Fibroblast of lung (primary cell): Measurements from ENCODE around the gene NRSN2. TPM values are rescaled to one million over a fixed set of nuclear protein-coding genes. Genes with fewer than 3 reads are reported as not detected.

Source experiments
- DNase-seq, 2 donors: peaks; one replicate each; pipeline versions ENCODE4 v3.0.0 to v3.0.0-alpha.2; 2010; ENCODE audit warnings: low read depth in 2 of 2
- H2AFZ ChIP-seq: 2 replicates; pipeline ENCODE4 v1.5.1; 2012; ENCODE audit warnings: low read length, control low read depth, inconsistent platforms
- H3K27ac ChIP-seq: 2 replicates; pipeline ENCODE4 v1.5.1; 2011; ENCODE audit warnings: low read length, control low read depth; ENCODE audit not compliant: insufficient read depth
- H3K27me3 ChIP-seq: 2 replicates; pipeline ENCODE4 v1.5.1; 2011; ENCODE audit warnings: mild to moderate bottlenecking, low read length; ENCODE audit not compliant: control insufficient read depth, insufficient read depth
- H3K36me3 ChIP-seq: 2 replicates; pipeline ENCODE4 v1.5.1; 2011; ENCODE audit warnings: low read length; ENCODE audit not compliant: control insufficient read depth, insufficient read depth
- H3K4me1 ChIP-seq: 2 replicates; pipeline ENCODE4 v1.5.1; 2011; ENCODE audit warnings: low read length; ENCODE audit not compliant: control insufficient read depth, insufficient read depth; ENCODE audit errors: extremely low read depth
- H3K4me2 ChIP-seq: 2 replicates; pipeline ENCODE4 v1.5.1; 2011; ENCODE audit warnings: low read length, control low read depth; ENCODE audit not compliant: insufficient read depth; ENCODE audit errors: extremely low read depth
- H3K4me3 ChIP-seq, 4 experiments: fragments of 200-600 bp in 1 of 4; sonication (generic) in 1 of 4; replicated peaks in 1 of 4; 2 replicates each; pipeline ENCODE4 v1.5.1; 2011 to 2016; ENCODE audit warnings: low read length in 4 of 4, low read depth in 3 of 4, mild to moderate bottlenecking in 3 of 4, control low read depth in 2 of 4, inconsistent platforms in 1 of 4, mixed read lengths in 1 of 4; ENCODE audit not compliant: insufficient read depth in 1 of 4; ENCODE audit errors: control extremely low read depth in 1 of 4
- H3K79me2 ChIP-seq: 2 replicates; pipeline ENCODE4 v1.5.1; 2012; ENCODE audit warnings: mild to moderate bottlenecking, low read length, inconsistent platforms; ENCODE audit not compliant: control insufficient read depth, insufficient read depth
- H3K9ac ChIP-seq: 2 replicates; pipeline ENCODE4 v1.5.1; 2011; ENCODE audit warnings: mild to moderate bottlenecking, low read length, control low read depth; ENCODE audit not compliant: insufficient read depth
- H3K9me3 ChIP-seq: 2 replicates; pipeline ENCODE4 v1.5.1; 2012; ENCODE audit warnings: low read depth, low read length; ENCODE audit not compliant: control insufficient read depth, insufficient read depth
- H4K20me1 ChIP-seq: 2 replicates; pipeline ENCODE4 v1.5.1; 2011; ENCODE audit warnings: low read length; ENCODE audit not compliant: control insufficient read depth, insufficient read depth; ENCODE audit errors: extremely low read depth
- EZH2 ChIP-seq: IDR thresholded peaks from 2 replicates; pipeline ENCODE4 v1.5.1; 2012; ENCODE audit warnings: low read length, control low read depth, mild to moderate bottlenecking; ENCODE audit errors: missing control alignments
- polyA plus RNA-seq, 2 donors: library from polyadenylated mRNA; depleted of rRNA in 1 of 2; stranded (reverse) in 1 of 2; unstranded in 1 of 2; fragments of >200 nt; gene quantifications; 2 replicates each; pipeline ENCODE4 v1.2.1, GENCODE V29; 2011 to 2012; ENCODE audit warnings: missing spikeins in 1 of 2
- total RNA-seq: library from RNA; depleted of rRNA; stranded (reverse); fragments of >200 nt; gene quantifications from 2 replicates; pipeline ENCODE4 v1.2.1, GENCODE V29; 2014
- TF ChIP-seq, protein P1 (sequence below), 2 donors: IDR thresholded peaks in 1 of 2; conservative IDR thresholded peaks in 1 of 2; 1 replicate in 1 of 2; 2 replicates in 1 of 2; pipeline ENCODE4 v1.5.1; 2011 to 2012; ENCODE audit warnings: low read length in 2 of 2, control low read depth in 1 of 2, inconsistent platforms in 1 of 2, low read depth in 1 of 2, mild to moderate bottlenecking in 1 of 2

Gene NRSN2
- total and polyA plus RNA-seq, 2 donors (not counting 1 experiment from before 2014, with no cell fraction given), result 34.5 to 60.5 TPM

DNA sequence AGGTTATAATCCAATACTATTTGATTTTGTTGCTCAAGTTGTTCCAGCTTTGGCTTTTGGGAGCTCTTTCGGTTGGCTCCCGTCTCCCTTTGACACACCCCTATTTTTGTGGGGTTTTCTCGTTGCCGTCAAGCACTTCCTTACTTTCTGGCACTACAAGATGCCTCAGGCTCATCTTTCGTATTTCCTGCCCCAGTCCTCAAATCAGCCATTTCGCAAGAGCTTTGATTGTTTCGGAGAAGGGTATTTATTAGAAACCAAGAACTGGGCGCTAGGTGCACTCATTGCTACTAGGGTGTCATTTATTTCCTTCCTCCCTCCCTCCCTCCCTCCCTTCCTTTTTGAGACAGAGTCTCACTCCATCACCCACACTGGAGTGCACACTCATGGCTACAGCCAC is 34.8 kb upstream of the NRSN2 start:
- no peak overlapping the region for H3K27ac ChIP-seq
- no peak for DNase-seq
- H3K4me2 ChIP-seq, result no peak overlapping the region
- H2AFZ ChIP-seq, result no peak overlapping the region
- H3K79me2 ChIP-seq, result no peaks in the 10 kb centered on the region
- H3K9ac ChIP-seq, result no peak overlapping the region
- no peaks in the 10 kb centered on the region for H4K20me1 ChIP-seq
- no peak overlapping the region for H3K4me3 ChIP-seq
- H3K9me3 ChIP-seq, result no peaks in the 10 kb centered on the region
- H3K36me3 ChIP-seq, result no peaks in the 10 kb centered on the region
- no peaks in the 10 kb centered on the region for H3K27me3 ChIP-seq
- peaks cover 11% of the 10 kb centered on the region for H3K4me1 ChIP-seq
- no peak for TF ChIP-seq EZH2
- TF ChIP-seq, protein P1, sequence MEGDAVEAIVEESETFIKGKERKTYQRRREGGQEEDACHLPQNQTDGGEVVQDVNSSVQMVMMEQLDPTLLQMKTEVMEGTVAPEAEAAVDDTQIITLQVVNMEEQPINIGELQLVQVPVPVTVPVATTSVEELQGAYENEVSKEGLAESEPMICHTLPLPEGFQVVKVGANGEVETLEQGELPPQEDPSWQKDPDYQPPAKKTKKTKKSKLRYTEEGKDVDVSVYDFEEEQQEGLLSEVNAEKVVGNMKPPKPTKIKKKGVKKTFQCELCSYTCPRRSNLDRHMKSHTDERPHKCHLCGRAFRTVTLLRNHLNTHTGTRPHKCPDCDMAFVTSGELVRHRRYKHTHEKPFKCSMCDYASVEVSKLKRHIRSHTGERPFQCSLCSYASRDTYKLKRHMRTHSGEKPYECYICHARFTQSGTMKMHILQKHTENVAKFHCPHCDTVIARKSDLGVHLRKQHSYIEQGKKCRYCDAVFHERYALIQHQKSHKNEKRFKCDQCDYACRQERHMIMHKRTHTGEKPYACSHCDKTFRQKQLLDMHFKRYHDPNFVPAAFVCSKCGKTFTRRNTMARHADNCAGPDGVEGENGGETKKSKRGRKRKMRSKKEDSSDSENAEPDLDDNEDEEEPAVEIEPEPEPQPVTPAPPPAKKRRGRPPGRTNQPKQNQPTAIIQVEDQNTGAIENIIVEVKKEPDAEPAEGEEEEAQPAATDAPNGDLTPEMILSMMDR (conservative IDR thresholded peaks at IDR 0.05 in 1 of 2, IDR thresholded peaks at IDR 0.05 in 1 of 2; ENCODE audit: low read depth in 1 of 2, low read length in 2 of 2), result no peak

- no peak overlapping the region for H3K27ac ChIP-seq
- DNase-seq, result no peak
Measured at GRCh38 chr20:312866-313265, 34.0 kb upstream of the NRSN2 start.

GRCh38 chr20:313402-313801 is 33.5 kb upstream of the NRSN2 start:
- Histone ChIP-seq H3K4me1 (peaks cover 11% of the 10 kb centered on the region), H4K20me1 (no peaks in the 10 kb centered on the region), H2AFZ (no peak overlapping the region), H3K9ac (no peak overlapping the region), H3K4me2 (no peak overlapping the region), H3K36me3 (no peaks in the 10 kb centered on the region), H3K79me2 (no peaks in the 10 kb centered on the region), H3K27me3 (no peaks in the 10 kb centered on the region), H3K27ac (no peak overlapping the region), H3K4me3 (no peak overlapping the region), H3K9me3 (no peaks in the 10 kb centered on the region)
- TF ChIP-seq, protein P1 (conservative IDR thresholded peaks at IDR 0.05 in 1 of 2, IDR thresholded peaks at IDR 0.05 in 1 of 2; ENCODE audit: low read depth in 1 of 2, low read length in 2 of 2), result no peak
- TF ChIP-seq EZH2, result no peak
- no peak for DNase-seq

More at GRCh38 chr20:312866-313265, 34.0 kb upstream of the NRSN2 start:
- H3K9me3 ChIP-seq, result no peaks in the 10 kb centered on the region
- no peak overlapping the region for H2AFZ ChIP-seq
- H3K79me2 ChIP-seq, result no peaks in the 10 kb centered on the region
- no peaks in the 10 kb centered on the region for H3K27me3 ChIP-seq
- H3K9ac ChIP-seq, result no peak overlapping the region
- H4K20me1 ChIP-seq, result no peaks in the 10 kb centered on the region
- no peaks in the 10 kb centered on the region for H3K36me3 ChIP-seq
- peaks cover 11% of the 10 kb centered on the region for H3K4me1 ChIP-seq
- no peak overlapping the region for H3K4me2 ChIP-seq
- TF ChIP-seq, protein P1 (conservative IDR thresholded peaks at IDR 0.05 in 1 of 2, IDR thresholded peaks at IDR 0.05 in 1 of 2; ENCODE audit: low read depth in 1 of 2, low read length in 2 of 2), result no peak
- no peak for TF ChIP-seq EZH2
- no peak overlapping the region for H3K4me3 ChIP-seq
